Measurements from ENCODE around the gene PLEKHG4. TPM values are rescaled to one million over a fixed set of nuclear protein-coding genes. Genes with fewer than 3 reads are reported as not detected.

PLEKHG4 gene
- polyA plus RNA-seq, 2 of the 4 experiments (the other 2 are of a cell fraction): 10.0 to 15.9 TPM

DNA sequence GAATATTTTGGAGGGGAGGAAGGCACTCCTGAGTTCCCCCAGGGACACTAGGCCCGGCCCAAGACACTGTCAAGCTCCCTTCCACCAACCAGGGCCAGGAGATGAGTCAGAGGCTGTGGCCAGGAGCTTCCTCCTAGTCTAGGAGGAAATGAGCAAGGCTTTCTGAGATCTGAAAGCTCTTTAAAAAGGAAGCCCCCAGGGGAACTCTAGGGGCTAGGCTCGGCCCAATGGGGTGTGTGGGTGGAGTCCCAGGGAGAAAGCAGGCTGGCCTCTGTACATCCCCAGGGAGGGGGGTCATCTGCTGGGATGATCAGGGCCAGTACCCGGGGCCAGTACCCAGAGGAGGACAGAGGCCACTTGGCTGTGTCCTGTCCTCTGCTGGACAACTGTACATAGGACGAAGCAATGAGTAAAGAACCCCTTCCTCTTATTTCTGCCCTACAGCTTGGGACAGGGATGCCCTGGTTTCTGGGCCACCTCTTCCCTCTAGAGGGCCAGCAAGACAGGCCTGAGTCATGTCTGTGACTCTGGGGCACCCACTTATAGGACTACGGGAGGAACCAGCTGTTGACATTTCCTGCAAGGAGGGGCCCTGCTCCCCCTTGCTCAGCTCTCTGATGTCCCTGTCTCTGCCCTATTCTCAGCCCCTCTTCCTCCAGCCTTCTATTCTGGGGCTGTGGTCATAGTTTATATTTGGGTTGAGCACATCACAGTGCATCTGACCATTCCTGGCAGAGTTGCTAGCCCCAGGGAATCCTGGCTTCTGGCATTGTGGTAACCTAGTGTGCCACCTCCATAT, 34.7 kb upstream of the PLEKHG4 start:
- 7% methylated on average over 5 of the region's 5 CpGs for WGBS (ENCODE audit: missing lambda C conversion rate)
- POLR2A ChIA-PET: interaction anchor here (1.0 to 2.0 kb wide), 3 partner anchors 17 to 71 kb away, joined by 3 to 12 read pairs (median 3); partner anchors contain the start of gene TMEM208
- H3K4me3 ChIP-seq: peak overlapping the region; percentile 74; the same call in 1 of the 3 replicates
- peak overlapping the region; percentile 91 to 98 for H3K27ac ChIP-seq
- TF ChIP-seq FOSL2 (IDR thresholded peaks at IDR 0.05) (no peak), FOSL2 (CRISPR knock-in tag; IDR thresholded peaks at IDR 0.05) (peak; percentile 64; the same call in 1 of the 2 replicates), TFCP2L1 (CRISPR knock-in tag; IDR thresholded peaks at IDR 0.05) (no peak), KDM5A (IDR thresholded peaks at IDR 0.05) (no peak)
- H3K4me2 ChIP-seq: peak overlapping the region; percentile 97
- CTCF ChIA-PET: interaction anchor here (0.6 to 9.7 kb wide), 15 partner anchors 11 to 266 kb away, joined by 3 to 138 read pairs (median 4); partner anchors contain the start of gene TMEM208
- FAIRE-seq (no peak), DNase-seq (ENCODE audit: low read depth in 1 of 2, low spot score in 1 of 2) (peak; percentile 80 to 82), ATAC-seq (peak; percentile 23 to 41)
- no peaks in the 10 kb centered on the region for H3K9me3 ChIP-seq
- peaks cover 72% of the 10 kb centered on the region for H3K4me1 ChIP-seq

DNA sequence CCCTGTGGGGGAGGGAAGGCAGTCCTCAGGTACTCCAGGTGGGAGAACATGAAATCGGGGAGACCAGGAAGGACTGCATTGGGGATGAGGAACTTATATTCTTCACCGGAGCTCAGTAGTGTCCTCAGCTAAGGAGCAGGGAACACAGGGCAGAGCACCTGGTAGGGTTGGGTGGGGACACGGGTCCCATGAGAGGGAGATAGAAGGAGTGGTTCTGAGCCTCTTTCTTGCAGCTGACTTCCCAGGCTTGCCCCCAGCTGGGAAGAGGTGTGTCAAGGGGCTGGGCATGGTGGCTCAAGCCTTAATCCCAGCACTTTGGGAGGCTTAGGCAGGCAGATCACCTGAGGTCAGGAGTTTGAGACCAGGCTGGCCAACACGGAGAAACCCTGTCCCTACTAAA, 34.1 kb upstream of the PLEKHG4 start:
- peak overlapping the region; percentile 91 to 98 for H3K27ac ChIP-seq
- ChIA-PET POLR2A (interaction anchor here (2.0 kb wide), 2 partner anchors 18 to 21 kb away, joined by 6 to 12 read pairs; partner anchors contain the start of gene TMEM208), CTCF (interaction anchor here (0.9 to 9.7 kb wide), 9 partner anchors 12 to 196 kb away, joined by 3 to 138 read pairs (median 5); partner anchors contain the start of gene TMEM208)
- no peak for DNase-seq (ENCODE audit: low read depth in 1 of 2, low spot score in 1 of 2)
- H3K4me3 ChIP-seq: peak overlapping the region; percentile 74; the same call in 2 of the 3 replicates
- no peaks in the 10 kb centered on the region for H3K9me3 ChIP-seq
- ATAC-seq: no peak
- peak overlapping the region; percentile 97 for H3K4me2 ChIP-seq
- peaks cover 70% of the 10 kb centered on the region for H3K4me1 ChIP-seq
- TF ChIP-seq EP300 (IDR thresholded peaks at IDR 0.05) (no peak), ESRRA (IDR thresholded peaks at IDR 0.05; ENCODE audit: borderline replicate concordance, low read length) (no peak), TP53 (CRISPR knock-in tag; IDR thresholded peaks at IDR 0.05) (no peak), POLR2AphosphoS2 (conservative IDR thresholded peaks at IDR 0.05; ENCODE audit: low read length) (no peak)
- FAIRE-seq: no peak
- WGBS (ENCODE audit: missing lambda C conversion rate): 77% methylated on average over 4 of the region's 4 CpGs

GRCh38 chr16:67245674-67246080, 33.7 kb upstream of the PLEKHG4 start:
- CTCF ChIA-PET: interaction anchor here (0.6 to 9.7 kb wide), 18 partner anchors 13 to 269 kb away, joined by 3 to 138 read pairs (median 3); partner anchors contain the start of genes KCTD19, LRRC36, TMEM208 and TPPP3
- WGBS (ENCODE audit: missing lambda C conversion rate): 16% methylated on average over 7 of the region's 8 CpGs
- no peak for FAIRE-seq
- TF ChIP-seq RARB (CRISPR knock-in tag; IDR thresholded peaks at IDR 0.05) (no peak), HDAC2 (IDR thresholded peaks at IDR 0.05) (no peak), HES2 (IDR thresholded peaks at IDR 0.05) (no peak), KDM1A (IDR thresholded peaks at IDR 0.05; ENCODE audit: low read depth) (no peak), RCOR1 (IDR thresholded peaks at IDR 0.05; ENCODE audit: low read depth, low read length) (no peak), EHMT2 (IDR thresholded peaks at IDR 0.05; ENCODE audit: low read depth) (no peak), ZC3H11A (IDR thresholded peaks at IDR 0.05) (0 out of 2 replicates have a peak, but pooled peaks have one; percentile 1), NPAS2 (CRISPR knock-in tag; IDR thresholded peaks at IDR 0.05; ENCODE audit: borderline replicate concordance) (no peak)
- TF ChIP-seq, protein P1, sequence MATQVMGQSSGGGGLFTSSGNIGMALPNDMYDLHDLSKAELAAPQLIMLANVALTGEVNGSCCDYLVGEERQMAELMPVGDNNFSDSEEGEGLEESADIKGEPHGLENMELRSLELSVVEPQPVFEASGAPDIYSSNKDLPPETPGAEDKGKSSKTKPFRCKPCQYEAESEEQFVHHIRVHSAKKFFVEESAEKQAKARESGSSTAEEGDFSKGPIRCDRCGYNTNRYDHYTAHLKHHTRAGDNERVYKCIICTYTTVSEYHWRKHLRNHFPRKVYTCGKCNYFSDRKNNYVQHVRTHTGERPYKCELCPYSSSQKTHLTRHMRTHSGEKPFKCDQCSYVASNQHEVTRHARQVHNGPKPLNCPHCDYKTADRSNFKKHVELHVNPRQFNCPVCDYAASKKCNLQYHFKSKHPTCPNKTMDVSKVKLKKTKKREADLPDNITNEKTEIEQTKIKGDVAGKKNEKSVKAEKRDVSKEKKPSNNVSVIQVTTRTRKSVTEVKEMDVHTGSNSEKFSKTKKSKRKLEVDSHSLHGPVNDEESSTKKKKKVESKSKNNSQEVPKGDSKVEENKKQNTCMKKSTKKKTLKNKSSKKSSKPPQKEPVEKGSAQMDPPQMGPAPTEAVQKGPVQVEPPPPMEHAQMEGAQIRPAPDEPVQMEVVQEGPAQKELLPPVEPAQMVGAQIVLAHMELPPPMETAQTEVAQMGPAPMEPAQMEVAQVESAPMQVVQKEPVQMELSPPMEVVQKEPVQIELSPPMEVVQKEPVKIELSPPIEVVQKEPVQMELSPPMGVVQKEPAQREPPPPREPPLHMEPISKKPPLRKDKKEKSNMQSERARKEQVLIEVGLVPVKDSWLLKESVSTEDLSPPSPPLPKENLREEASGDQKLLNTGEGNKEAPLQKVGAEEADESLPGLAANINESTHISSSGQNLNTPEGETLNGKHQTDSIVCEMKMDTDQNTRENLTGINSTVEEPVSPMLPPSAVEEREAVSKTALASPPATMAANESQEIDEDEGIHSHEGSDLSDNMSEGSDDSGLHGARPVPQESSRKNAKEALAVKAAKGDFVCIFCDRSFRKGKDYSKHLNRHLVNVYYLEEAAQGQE (IDR thresholded peaks at IDR 0.05): no peak
- H3K9me3 ChIP-seq: no peaks in the 10 kb centered on the region
- H3K4me2 ChIP-seq: peak overlapping the region; percentile 97
- no peak for ATAC-seq
- POLR2A ChIA-PET: interaction anchor here (0.7 to 3.3 kb wide), 7 partner anchors 14 to 48 kb away, joined by 3 to 30 read pairs (median 3); partner anchors contain the start of gene TMEM208
- peaks cover 67% of the 10 kb centered on the region for H3K4me1 ChIP-seq
- DNase-seq (ENCODE audit: low read depth in 1 of 2, low spot score in 1 of 2): no peak
- peak overlapping the region; percentile 74 for H3K4me3 ChIP-seq
- peak overlapping the region; percentile 91 to 98 for H3K27ac ChIP-seq

Measured in A549 (cell line).